Measurements from ENCODE around the gene GUF1.

Gene GUF1

DNA sequence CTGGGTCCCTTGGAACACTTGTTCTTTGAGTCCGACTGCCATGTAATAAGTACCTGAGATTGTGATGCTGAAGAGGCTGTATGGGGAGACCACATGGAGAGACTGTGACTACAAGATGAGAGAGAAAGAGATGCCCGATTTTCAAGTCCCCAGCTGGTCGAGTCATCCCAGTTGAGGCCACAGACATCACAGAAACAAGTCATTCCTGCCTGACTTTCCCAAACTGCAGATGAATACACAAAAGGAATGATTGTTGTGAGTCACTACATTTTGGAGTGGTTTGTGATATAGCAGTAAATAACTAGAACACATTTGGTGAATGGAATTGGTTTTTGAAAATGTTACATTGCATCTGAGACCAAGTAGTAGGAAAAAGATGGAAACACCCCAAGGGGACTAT, 17.8 kb upstream of the GUF1 start:
- no peaks in the 10 kb centered on the region for H3K27me3 ChIP-seq
- no peak overlapping the region for H3K9ac ChIP-seq
- TF ChIP-seq Cebpa-rat (IDR thresholded peaks at IDR 0.05), result no peak

DNA sequence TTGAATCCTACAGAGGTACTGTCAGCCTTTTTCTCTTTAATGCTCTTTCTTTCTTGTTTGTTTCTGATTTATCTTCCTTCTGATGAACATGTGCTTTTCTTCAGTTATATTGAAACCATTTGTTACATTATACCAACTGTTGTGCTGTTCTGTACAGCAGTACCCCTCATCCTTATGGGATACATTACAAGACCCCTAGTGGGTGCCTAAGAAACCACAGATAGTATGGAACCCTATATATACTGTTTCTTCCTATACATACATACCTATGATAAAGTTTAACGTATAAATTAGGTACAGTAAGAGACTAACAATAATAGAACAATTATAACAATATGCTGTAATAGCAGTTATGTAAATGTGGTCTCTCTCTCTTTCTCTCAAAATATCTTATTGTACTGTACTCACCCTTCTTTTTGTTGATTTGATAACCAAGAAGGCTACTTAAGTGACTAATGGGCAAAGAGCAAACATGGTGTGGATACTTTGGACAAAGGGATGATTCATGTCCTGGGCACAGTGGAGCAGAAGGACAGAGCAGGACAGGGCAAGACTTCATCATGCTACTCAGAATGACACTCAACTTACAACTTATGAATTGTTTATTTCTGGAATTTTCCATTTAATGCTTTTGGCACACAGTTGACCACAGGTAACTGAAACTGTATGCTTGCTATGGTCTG, 16.1 kb upstream of the GUF1 start:
- Histone ChIP-seq H3K27ac (peak overlapping the region in 2 of 11 experiments; percentile 33 to 36; a peak in 2 of 22 replicates), H3K36me3 (no peaks in the 10 kb centered on the region), H3K27me3 (no peaks in the 10 kb centered on the region), H3K9me3 (replicated peaks in 1 of 11) (no peaks in the 10 kb centered on the region), H3K9ac (no peak overlapping the region), H3K4me1 (peaks cover 0 to 14% (median 2%) of the 10 kb centered on the region in 10 experiments; a peak in 6 of 20 replicates), H3K4me2 (peak overlapping the region in 2 of 11 experiments; percentile 43 to 48; a peak in 4 of 22 replicates), H4K20me1 (no peaks in the 10 kb centered on the region), H3K4me3 (no peak overlapping the region)
- TF ChIP-seq Cebpa-rat (IDR thresholded peaks at IDR 0.05), result no peak

More for the DNA sequence above, 17.8 kb upstream of the GUF1 start:
- Histone ChIP-seq H3K4me3 (no peak overlapping the region), H3K9me3 (replicated peaks in 1 of 11) (no peaks in the 10 kb centered on the region), H3K4me2 (no peak overlapping the region), H4K20me1 (no peaks in the 10 kb centered on the region), H3K27ac (no peak overlapping the region), H3K4me1 (peaks cover 0 to 14% (median 2%) of the 10 kb centered on the region in 10 experiments; a peak in 6 of 20 replicates), H3K36me3 (no peaks in the 10 kb centered on the region)

DNA sequence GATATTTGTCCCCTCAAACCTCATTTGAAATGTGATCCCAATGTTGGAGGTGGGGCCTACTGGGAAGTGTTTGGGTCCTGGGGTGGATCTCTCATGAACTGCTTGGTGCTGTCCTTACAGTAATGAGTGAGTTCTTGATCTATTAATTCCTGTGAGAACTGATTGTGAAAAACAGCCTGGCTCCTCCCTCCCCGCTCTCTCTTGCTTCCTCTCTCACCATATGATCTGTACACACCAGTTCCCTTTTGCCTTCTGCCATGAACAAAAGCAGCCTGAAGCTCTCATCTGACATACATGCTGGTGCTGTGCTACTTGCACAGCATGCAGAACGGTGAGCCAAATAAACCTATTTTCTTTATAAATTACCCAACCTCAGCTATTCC, 15.6 kb upstream of the GUF1 start:
- peak overlapping the region in 2 of 11 experiments; percentile 43 to 48; a peak in 4 of 22 replicates for H3K4me2 ChIP-seq

DNA sequence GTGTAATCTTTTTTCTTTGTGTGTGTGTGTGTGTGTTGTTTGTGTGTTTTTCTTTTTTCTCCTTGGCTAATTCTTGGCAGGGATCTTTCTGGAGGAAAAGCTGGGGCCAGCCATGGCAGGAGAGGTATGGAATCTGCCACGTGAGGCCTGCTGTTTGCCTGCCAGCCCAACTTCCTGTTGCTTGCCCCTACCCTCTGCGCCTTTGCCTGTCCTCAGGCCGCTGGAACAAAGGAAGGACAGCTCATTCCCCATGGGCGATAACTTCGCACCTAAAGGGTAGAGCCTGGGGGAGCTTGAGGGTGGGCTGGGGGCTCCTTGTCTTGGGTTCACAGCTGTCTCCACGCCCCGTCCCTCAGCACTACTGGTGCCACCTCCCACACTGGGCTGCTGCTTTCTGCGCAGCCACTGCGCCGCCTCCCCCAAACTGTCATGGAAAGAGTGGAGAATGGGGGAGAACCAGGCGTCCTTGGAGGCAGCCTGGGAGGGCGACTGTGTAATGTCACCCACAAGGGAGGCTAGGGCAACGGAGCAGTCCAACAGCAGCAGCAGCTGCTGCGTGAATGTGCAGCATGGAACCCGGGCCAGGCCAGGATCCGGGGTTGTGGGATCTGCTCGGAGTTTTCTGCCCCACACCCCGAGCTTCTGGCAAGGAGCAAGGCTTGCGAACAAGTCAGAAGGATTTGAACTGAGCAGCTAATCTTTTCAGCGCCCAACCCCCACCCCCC, 14.5 kb upstream of the GUF1 start:
- Histone ChIP-seq H3K27ac (no peak overlapping the region), H3K4me1 (peaks cover 0 to 19% (median 2%) of the 10 kb centered on the region in 10 experiments; a peak in 6 of 20 replicates), H3K9me3 (replicated peaks in 1 of 11) (no peaks in the 10 kb centered on the region), H3K36me3 (no peaks in the 10 kb centered on the region), H3K9ac (no peak overlapping the region), H4K20me1 (no peaks in the 10 kb centered on the region), H3K4me2 (no peak overlapping the region), H3K27me3 (no peaks in the 10 kb centered on the region), H3K4me3 (no peak overlapping the region)
- no peak for TF ChIP-seq Cebpa-rat (IDR thresholded peaks at IDR 0.05)

More for the DNA sequence above, 15.6 kb upstream of the GUF1 start:
- no peak overlapping the region for H3K9ac ChIP-seq
- no peaks in the 10 kb centered on the region for H3K27me3 ChIP-seq
- H3K27ac ChIP-seq, result peak overlapping the region in 2 of 11 experiments; percentile 33 to 36; a peak in 2 of 22 replicates
- no peak for TF ChIP-seq Cebpa-rat (IDR thresholded peaks at IDR 0.05)
- no peak overlapping the region for H3K4me3 ChIP-seq
- no peaks in the 10 kb centered on the region for H4K20me1 ChIP-seq
- H3K36me3 ChIP-seq, result no peaks in the 10 kb centered on the region
- H3K4me1 ChIP-seq, result peaks cover 0 to 14% (median 2%) of the 10 kb centered on the region in 10 experiments; a peak in 6 of 20 replicates
- H3K9me3 ChIP-seq (replicated peaks in 1 of 11), result no peaks in the 10 kb centered on the region

DNA sequence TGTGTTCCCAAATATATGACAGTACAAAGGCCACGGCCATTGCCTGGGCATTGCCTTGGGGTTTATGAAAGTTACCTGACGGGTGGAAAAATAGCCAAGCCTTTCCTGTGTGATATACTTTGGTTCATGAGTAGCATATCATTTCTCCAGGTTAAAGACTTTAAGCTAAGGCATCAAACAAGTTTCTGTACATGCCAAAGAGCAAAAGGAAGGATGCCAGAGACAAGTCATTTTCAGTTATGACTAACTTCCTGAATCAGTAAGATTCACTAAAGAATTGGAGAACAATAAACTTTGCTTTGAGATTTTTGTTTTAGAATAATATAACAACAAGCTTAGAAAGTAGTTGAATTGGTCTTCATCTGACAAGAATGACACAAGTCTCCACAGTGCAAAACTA, 9.7 kb upstream of the GUF1 start:
- TF ChIP-seq Cebpa-rat (IDR thresholded peaks at IDR 0.05), result no peak
- Histone ChIP-seq H3K27me3 (no peaks in the 10 kb centered on the region), H3K9ac (no peak overlapping the region), H3K4me1 (peaks cover 0 to 8% (median 0%) of the 10 kb centered on the region in 10 experiments; a peak in 1 of 20 replicates), H4K20me1 (no peaks in the 10 kb centered on the region), H3K4me2 (no peak overlapping the region), H3K36me3 (no peaks in the 10 kb centered on the region), H3K4me3 (no peak overlapping the region), H3K9me3 (replicated peaks in 1 of 11) (no peaks in the 10 kb centered on the region), H3K27ac (no peak overlapping the region)

DNA sequence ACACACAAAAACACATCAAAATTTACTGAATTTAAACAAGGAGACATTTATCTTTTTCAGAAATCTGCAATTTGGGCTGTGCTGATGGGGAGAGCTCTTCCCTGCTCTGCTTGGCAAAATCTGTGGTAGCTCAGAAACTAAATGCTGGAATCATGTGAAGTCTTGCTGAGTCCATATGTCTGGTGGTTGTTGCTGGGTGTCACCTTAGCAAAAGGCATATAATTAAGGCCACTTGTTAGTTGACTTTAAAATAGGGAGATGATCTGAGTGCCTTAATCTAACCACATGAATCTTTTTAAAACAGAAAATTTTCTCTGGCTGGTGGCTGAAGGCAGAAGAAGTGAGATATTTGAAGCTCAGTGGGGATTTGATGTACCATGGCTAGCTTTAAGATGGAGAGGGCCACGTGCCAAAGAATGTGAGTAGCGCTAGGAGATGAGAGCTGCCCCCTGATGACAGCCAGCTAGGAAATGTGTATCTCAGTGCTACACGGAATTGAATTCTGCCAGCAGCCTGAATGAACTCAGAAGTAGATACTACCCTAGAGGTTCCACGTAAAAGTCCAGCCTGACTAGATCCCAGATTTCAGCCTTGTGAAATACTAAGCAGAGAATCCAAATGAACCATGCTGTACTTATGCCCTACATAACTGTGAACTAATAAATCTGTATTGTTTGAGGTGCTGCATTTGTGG, 7.6 kb upstream of the GUF1 start:
- Histone ChIP-seq H3K36me3 (no peaks in the 10 kb centered on the region), H3K27me3 (no peaks in the 10 kb centered on the region), H4K20me1 (no peaks in the 10 kb centered on the region), H3K4me2 (no peak overlapping the region), H3K27ac (no peak overlapping the region), H3K4me1 (peaks cover 0 to 8% (median 0%) of the 10 kb centered on the region in 10 experiments; a peak in 1 of 20 replicates), H3K4me3 (no peak overlapping the region), H3K9me3 (replicated peaks in 1 of 11) (no peaks in the 10 kb centered on the region), H3K9ac (no peak overlapping the region)
- TF ChIP-seq Cebpa-rat (IDR thresholded peaks at IDR 0.05), result no peak

DNA sequence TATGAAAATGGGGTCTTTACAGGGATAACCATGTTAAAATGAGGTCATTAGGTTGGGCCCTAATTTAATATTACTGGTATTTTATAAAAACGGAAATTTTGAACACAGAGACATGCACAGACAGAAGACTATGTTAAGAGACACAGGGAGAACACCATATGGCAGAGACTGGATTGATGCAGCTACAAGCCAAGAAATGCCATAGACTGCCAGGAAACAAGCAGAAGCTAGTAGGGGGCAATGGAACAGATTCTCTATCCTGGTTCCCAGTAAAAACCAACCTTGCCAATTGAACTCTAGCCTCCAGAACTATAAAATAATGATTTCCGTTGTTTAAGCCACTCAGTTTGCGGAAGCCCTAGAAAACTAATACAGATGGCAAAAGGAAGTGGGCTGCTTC, 6.6 kb upstream of the GUF1 start:
- Histone ChIP-seq H3K9ac (no peak overlapping the region), H4K20me1 (no peaks in the 10 kb centered on the region), H3K27ac (no peak overlapping the region), H3K9me3 (replicated peaks in 1 of 11) (no peaks in the 10 kb centered on the region), H3K36me3 (no peaks in the 10 kb centered on the region), H3K4me1 (peaks cover 0 to 8% (median 0%) of the 10 kb centered on the region in 10 experiments; a peak in 1 of 20 replicates), H3K4me2 (no peak overlapping the region), H3K4me3 (no peak overlapping the region), H3K27me3 (no peaks in the 10 kb centered on the region)
- TF ChIP-seq Cebpa-rat (IDR thresholded peaks at IDR 0.05), result no peak

DNA sequence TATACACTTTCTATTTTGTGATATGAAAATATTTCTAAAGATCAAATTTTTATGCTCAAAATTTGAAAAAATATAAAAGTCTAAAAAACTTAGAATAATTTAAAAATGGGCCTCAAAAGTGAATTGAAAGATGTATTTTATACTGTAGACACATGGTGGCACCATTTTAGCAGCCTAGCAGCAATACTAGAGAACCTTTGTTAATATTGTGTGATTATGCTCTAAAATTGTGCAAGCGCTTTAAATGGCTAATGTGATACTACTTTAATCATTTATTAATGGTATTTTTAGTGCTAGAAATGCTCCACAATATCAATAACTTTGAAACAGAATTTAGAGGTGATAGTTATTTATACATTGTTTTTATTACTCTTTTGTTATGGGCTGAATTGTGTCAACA, 3.7 kb upstream of the GUF1 start:
- H3K4me2 ChIP-seq, result no peak overlapping the region
- no peaks in the 10 kb centered on the region for H3K9me3 ChIP-seq (replicated peaks in 1 of 11)
- H3K9ac ChIP-seq, result no peak overlapping the region
- TF ChIP-seq Cebpa-rat (IDR thresholded peaks at IDR 0.05), result no peak
- H4K20me1 ChIP-seq, result no peaks in the 10 kb centered on the region
- no peak overlapping the region for H3K4me3 ChIP-seq
- no peak overlapping the region for H3K27ac ChIP-seq
- no peaks in the 10 kb centered on the region for H3K27me3 ChIP-seq
- no peaks in the 10 kb centered on the region for H3K36me3 ChIP-seq
- peaks cover 4 to 11% (median 9%) of the 10 kb centered on the region in 10 experiments; a peak in 19 of 20 replicates for H3K4me1 ChIP-seq

DNA sequence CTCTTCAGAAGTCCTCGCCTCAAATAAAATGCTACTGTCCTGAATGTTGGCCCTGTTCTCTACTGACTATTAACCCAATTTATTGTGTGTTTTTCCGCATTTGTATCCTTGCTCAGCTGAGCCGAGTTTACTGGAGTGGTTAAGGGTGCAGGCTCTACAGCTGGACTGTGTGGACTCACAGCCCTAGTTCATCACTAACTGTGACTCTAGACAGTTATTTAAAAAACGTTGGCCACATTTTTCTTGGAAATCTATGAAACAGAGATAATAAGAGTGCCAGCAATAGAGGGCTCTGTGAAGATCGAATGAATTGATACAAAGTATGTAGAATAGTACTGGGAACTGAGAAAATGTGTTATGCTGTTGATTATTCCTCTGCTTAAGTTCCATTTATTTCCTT, 2.9 kb upstream of the GUF1 start:
- H3K9me3 ChIP-seq (replicated peaks in 1 of 11), result no peaks in the 10 kb centered on the region
- H3K27me3 ChIP-seq, result no peaks in the 10 kb centered on the region
- no peak overlapping the region for H3K4me2 ChIP-seq
- no peaks in the 10 kb centered on the region for H3K36me3 ChIP-seq
- H3K4me1 ChIP-seq, result peaks cover 4 to 20% (median 18%) of the 10 kb centered on the region in 10 experiments
- no peak for TF ChIP-seq Cebpa-rat (IDR thresholded peaks at IDR 0.05)
- H3K4me3 ChIP-seq, result no peak overlapping the region
- no peaks in the 10 kb centered on the region; a peak in 1 of 22 replicates for H4K20me1 ChIP-seq
- no peak overlapping the region for H3K27ac ChIP-seq
- no peak overlapping the region for H3K9ac ChIP-seq
